Mesodermal cell (in vitro differentiated cells): Measurements from ENCODE around the gene SDHA.
"Not testable (repeated sequence)": the region's sequence is repeated elsewhere in the genome, so short reads cannot be mapped to it uniquely, and the experiment has no call there.

Experiments used
- H3K27ac ChIP-seq: 2 replicates; pipeline ENCODE4 v1.7.0; 2013; ENCODE audit warnings: mild to moderate bottlenecking, low read depth, low read length, moderate library complexity; ENCODE audit not compliant: severe bottlenecking
- H3K36me3 ChIP-seq: 2 replicates; pipeline ENCODE4 v1.7.1; 2013; ENCODE audit warnings: mild to moderate bottlenecking, low read length, moderate library complexity; ENCODE audit not compliant: control insufficient read depth, insufficient read depth
- H3K4me1 ChIP-seq: one replicate; pipeline ENCODE4 v1.7.1; 2013; ENCODE audit warnings: mild to moderate bottlenecking, low read length; ENCODE audit not compliant: insufficient read depth, control insufficient read depth, poor library complexity, severe bottlenecking
- H3K4me3 ChIP-seq: 2 replicates; pipeline ENCODE4 v1.7.0; 2013; ENCODE audit warnings: low read length, control low read depth, mild to moderate bottlenecking; ENCODE audit not compliant: insufficient read depth, poor library complexity, severe bottlenecking; ENCODE audit errors: extremely low read depth
- H3K9me3 ChIP-seq: 2 replicates; pipeline ENCODE4 v1.7.1; 2013; ENCODE audit warnings: mild to moderate bottlenecking, low read length, moderate library complexity; ENCODE audit not compliant: control insufficient read depth
- WGBS, 2 experiments: methylation state at CpG; one replicate each; pipeline ENCODE4 v1.1.5; 2013; ENCODE audit warnings: missing lambda C conversion rate in 2 of 2; ENCODE audit not compliant: insufficient coverage in 2 of 2; 5-methylcytosine and 5-hydroxymethylcytosine counted together

SDHA gene

GRCh38 chr5:290200-290599 is 72.1 kb downstream of the SDHA start:
- H3K27ac ChIP-seq, H3K4me3 ChIP-seq, H3K9me3 ChIP-seq, H3K4me1 ChIP-seq: not testable (repeated sequence)
- peaks cover 25% of the 10 kb centered on the region for H3K36me3 ChIP-seq
- WGBS, 2 experiments: 91 to 92% methylated on average over 4 of the region's 13 CpGs

- H3K27ac ChIP-seq, H3K4me3 ChIP-seq, H3K9me3 ChIP-seq, H3K4me1 ChIP-seq: not testable (repeated sequence)
- WGBS, 2 experiments: 87 to 97% methylated on average over 4 to 6 of the region's 10 CpGs
- peaks cover 15% of the 10 kb centered on the region for H3K36me3 ChIP-seq
Observed at GRCh38 chr5:291345-291744, 73.2 kb downstream of the SDHA start.

- 92 to 96% methylated on average over 10 to 13 of the region's 17 CpGs for WGBS, 2 experiments
- H3K9me3 ChIP-seq: not testable (repeated sequence)
Observed at GRCh38 chr5:294788-295187, 76.7 kb downstream of the SDHA start.

GRCh38 chr5:296207-296606 is 78.1 kb downstream of the SDHA start:
- 89 to 93% methylated on average over 6 to 10 of the region's 10 CpGs for WGBS, 2 experiments

More at GRCh38 chr5:294788-295187, 76.7 kb downstream of the SDHA start:
- H3K4me3 ChIP-seq, H3K4me1 ChIP-seq, H3K36me3 ChIP-seq, H3K27ac ChIP-seq: not testable (repeated sequence)

GRCh38 chr5:296954-297353 is 78.8 kb downstream of the SDHA start:
- not testable (repeated sequence) for H3K4me3 ChIP-seq, H3K9me3 ChIP-seq, H3K27ac ChIP-seq, H3K4me1 ChIP-seq, H3K36me3 ChIP-seq
- 93 to 94% methylated on average over 10 to 12 of the region's 16 CpGs for WGBS, 2 experiments

More at GRCh38 chr5:296207-296606, 78.1 kb downstream of the SDHA start:
- H3K36me3 ChIP-seq, H3K9me3 ChIP-seq, H3K27ac ChIP-seq, H3K4me3 ChIP-seq, H3K4me1 ChIP-seq: not testable (repeated sequence)

- 63% methylated on average over 1 of the region's 6 CpGs; no CpG with 5 or more reads in 1 of the 2 experiments for WGBS, 2 experiments
Observed at GRCh38 chr5:297448-297847, 79.3 kb downstream of the SDHA start.

GRCh38 chr5:297991-298736 is 80.0 kb downstream of the SDHA start:
- not testable (repeated sequence) for H3K36me3 ChIP-seq, H3K4me3 ChIP-seq, H3K9me3 ChIP-seq, H3K4me1 ChIP-seq, H3K27ac ChIP-seq
- WGBS, 2 experiments: 67 to 77% methylated on average over 4 to 5 of the region's 14 CpGs

More at GRCh38 chr5:297448-297847, 79.3 kb downstream of the SDHA start:
- H3K36me3 ChIP-seq, H3K4me1 ChIP-seq, H3K9me3 ChIP-seq, H3K4me3 ChIP-seq, H3K27ac ChIP-seq: not testable (repeated sequence)

- no peak overlapping the region for H3K4me3 ChIP-seq
- no CpG with 5 or more reads among the region's 2 CpGs for WGBS, 2 experiments
- no peaks in the 10 kb centered on the region for H3K36me3 ChIP-seq
- no peak overlapping the region for H3K27ac ChIP-seq
- no peaks in the 10 kb centered on the region for H3K4me1 ChIP-seq
- H3K9me3 ChIP-seq: no peaks in the 10 kb centered on the region
Observed at GRCh38 chr5:298737-299125, 80.6 kb downstream of the SDHA start.

GRCh38 chr5:299921-300320 is 81.8 kb downstream of the SDHA start:
- H3K4me3 ChIP-seq, H3K9me3 ChIP-seq, H3K27ac ChIP-seq, H3K4me1 ChIP-seq, H3K36me3 ChIP-seq: not testable (repeated sequence)
- no CpG with 5 or more reads among the region's 5 CpGs for WGBS, 2 experiments

GRCh38 chr5:300691-301435 is 82.7 kb downstream of the SDHA start:
- not testable (repeated sequence) for H3K4me1 ChIP-seq, H3K27ac ChIP-seq, H3K9me3 ChIP-seq, H3K36me3 ChIP-seq, H3K4me3 ChIP-seq
- 92% methylated on average over 9 to 13 of the region's 21 CpGs for WGBS, 2 experiments

- peaks cover 20% of the 10 kb centered on the region for H3K36me3 ChIP-seq
- not testable (repeated sequence) for H3K4me3 ChIP-seq, H3K27ac ChIP-seq, H3K4me1 ChIP-seq, H3K9me3 ChIP-seq
- WGBS, 2 experiments: 88 to 93% methylated on average over 5 to 6 of the region's 8 CpGs
Observed at GRCh38 chr5:302416-302815, 84.3 kb downstream of the SDHA start.
